ENCODE results near the gene RBM28. TPM values are rescaled to one million over a fixed set of nuclear protein-coding genes. Genes with fewer than 3 reads are reported as not detected.

RBM28 gene
- total RNA-seq, 1 experiment from 2014 or later: 70.0 TPM

DNA sequence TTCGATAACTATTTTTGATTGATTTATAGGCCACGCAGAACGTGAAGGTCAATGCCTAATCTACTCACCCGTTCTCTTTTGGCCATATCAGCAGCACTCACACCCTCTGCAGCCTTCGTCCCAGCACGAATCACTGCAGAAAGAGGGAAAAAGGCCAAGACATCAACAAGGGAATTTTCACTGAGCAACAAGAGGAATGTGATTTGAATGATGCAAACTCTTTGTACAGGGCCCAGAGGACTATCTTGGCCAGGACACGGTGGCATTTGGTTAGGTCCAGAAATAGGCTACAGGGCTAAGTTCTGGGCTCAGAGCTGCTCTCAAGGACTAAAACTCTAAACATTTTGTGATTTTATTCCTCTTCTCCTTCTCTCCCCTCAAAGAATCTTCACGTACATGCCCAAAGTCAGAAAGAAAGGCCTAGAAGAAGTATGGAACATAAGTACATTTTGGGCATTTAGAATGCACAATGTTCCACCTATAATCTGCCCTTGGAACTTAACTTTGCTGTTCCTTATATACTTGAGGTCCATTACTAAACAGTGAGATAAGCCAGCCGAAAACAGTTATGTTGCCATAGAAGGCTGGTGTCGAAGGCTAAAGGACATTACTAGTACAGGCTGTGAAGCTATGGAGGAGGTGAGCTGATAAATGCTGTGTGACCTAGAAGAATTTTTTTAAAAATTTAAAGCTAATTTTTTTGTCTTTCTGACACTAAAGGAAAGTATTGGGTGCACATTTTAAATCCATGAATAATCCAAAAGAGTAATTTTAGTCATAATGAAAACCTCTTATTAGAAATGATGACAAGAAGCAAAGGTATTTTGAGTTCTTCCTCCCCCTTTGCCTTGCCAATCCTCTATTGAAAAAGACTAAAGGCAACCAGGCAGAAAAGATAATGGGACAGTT, 20.0 kb downstream of the RBM28 start:
- Histone ChIP-seq H2AK5ac (ENCODE audit: insufficient read length, low read length) (no peak overlapping the region), H3K23ac (ENCODE audit: insufficient read length, low read depth, low read length) (no peak overlapping the region), H2BK120ac (ENCODE audit: low read depth, low read length, poor library complexity, severe bottlenecking) (no peak overlapping the region), H3K9me3 (ENCODE audit: control insufficient read depth, low read depth, low read length) (no peaks in the 10 kb centered on the region), H4K20me1 (ENCODE audit: control insufficient read depth, insufficient read depth, insufficient read length) (no peaks in the 10 kb centered on the region), H3K79me1 (ENCODE audit: insufficient read depth, low read depth, low read length, poor library complexity, severe bottlenecking) (peaks cover 2% of the 10 kb centered on the region), H4K91ac (ENCODE audit: insufficient read length, low read depth, low read length) (no peak overlapping the region), H3K79me2 (ENCODE audit: insufficient read depth, low read length) (no peaks in the 10 kb centered on the region), H4K8ac (replicated peaks; ENCODE audit: insufficient read length, low read depth, low read length) (no peak overlapping the region), H2BK20ac (ENCODE audit: low read depth, low read length, poor library complexity, severe bottlenecking) (no peak overlapping the region), H2BK12ac (ENCODE audit: insufficient read length, low read depth, low read length) (no peak overlapping the region), H3K23me2 (ENCODE audit: insufficient read length, low read depth, low read length, poor library complexity, severe bottlenecking) (no peaks in the 10 kb centered on the region), H3T11ph (ENCODE audit: low read length) (no peak overlapping the region), H4K5ac (ENCODE audit: insufficient read length, low read depth, low read length) (no peak overlapping the region), H2BK15ac (ENCODE audit: low read depth, low read length) (no peak overlapping the region), H3K4ac (ENCODE audit: low read depth, low read length) (no peak overlapping the region), H2BK5ac (ENCODE audit: insufficient read length, low read length) (no peak overlapping the region), H3K4me1 (ENCODE audit: insufficient read depth, low read length) (no peaks in the 10 kb centered on the region), H3K14ac (ENCODE audit: insufficient read depth, low read length) (no peak overlapping the region), H3K18ac (ENCODE audit: insufficient read length, low read depth, low read length) (no peak overlapping the region), H3K4me2 (ENCODE audit: insufficient read depth, insufficient read length, low read length) (no peak overlapping the region), H3K27me3 (ENCODE audit: insufficient read depth, low read length) (no peaks in the 10 kb centered on the region), H3K56ac (ENCODE audit: insufficient read length, low read depth, low read length) (no peak overlapping the region), H3K27ac (ENCODE audit: insufficient read length, low read depth, low read length) (no peak overlapping the region), H2AFZ (ENCODE audit: low read length) (no peak overlapping the region), H3K9ac (ENCODE audit: extremely low read depth, insufficient read length, low read length) (no peak overlapping the region)
- H3K4me3 Mint-ChIP-seq: no peak overlapping the region
- WGBS (ENCODE audit: extremely low coverage, insufficient read length, low lambda C conversion rate): no CpG with 5 or more reads among the region's 10 CpGs
- no peaks in the 10 kb centered on the region for H3K9me3 Mint-ChIP-seq
- TF ChIP-seq, protein P1, sequence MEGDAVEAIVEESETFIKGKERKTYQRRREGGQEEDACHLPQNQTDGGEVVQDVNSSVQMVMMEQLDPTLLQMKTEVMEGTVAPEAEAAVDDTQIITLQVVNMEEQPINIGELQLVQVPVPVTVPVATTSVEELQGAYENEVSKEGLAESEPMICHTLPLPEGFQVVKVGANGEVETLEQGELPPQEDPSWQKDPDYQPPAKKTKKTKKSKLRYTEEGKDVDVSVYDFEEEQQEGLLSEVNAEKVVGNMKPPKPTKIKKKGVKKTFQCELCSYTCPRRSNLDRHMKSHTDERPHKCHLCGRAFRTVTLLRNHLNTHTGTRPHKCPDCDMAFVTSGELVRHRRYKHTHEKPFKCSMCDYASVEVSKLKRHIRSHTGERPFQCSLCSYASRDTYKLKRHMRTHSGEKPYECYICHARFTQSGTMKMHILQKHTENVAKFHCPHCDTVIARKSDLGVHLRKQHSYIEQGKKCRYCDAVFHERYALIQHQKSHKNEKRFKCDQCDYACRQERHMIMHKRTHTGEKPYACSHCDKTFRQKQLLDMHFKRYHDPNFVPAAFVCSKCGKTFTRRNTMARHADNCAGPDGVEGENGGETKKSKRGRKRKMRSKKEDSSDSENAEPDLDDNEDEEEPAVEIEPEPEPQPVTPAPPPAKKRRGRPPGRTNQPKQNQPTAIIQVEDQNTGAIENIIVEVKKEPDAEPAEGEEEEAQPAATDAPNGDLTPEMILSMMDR (conservative IDR thresholded peaks at IDR 0.05): no peak
- H3K27ac Mint-ChIP-seq: no peak overlapping the region
- H3K27me3 Mint-ChIP-seq (ENCODE audit: low read depth): no peaks in the 10 kb centered on the region
- no peak for DNase-seq
- peaks cover 32 to 89% (median 76%) of the 10 kb centered on the region in 3 experiments; a peak in 6 of 7 replicates for H3K36me3 Mint-ChIP-seq (ENCODE audit: insufficient read depth in 1 of 3, low read depth in 3 of 3)
- H3K4me1 Mint-ChIP-seq: peaks cover 0 to 3% of the 10 kb centered on the region in 2 experiments; a peak in 1 of 4 replicates
